Lower lobe of right lung (tissue), 2 donors: ENCODE data around the gene ZNF12. TPM values are rescaled to one million over a fixed set of nuclear protein-coding genes. Genes with fewer than 3 reads are reported as not detected.

Experiments used
- ATAC-seq, 2 donors: fragments of 200-7000 bp; cut with Tn5 transposase; one replicate each; pipeline ENCODE4 v1.9.1; 2020 to 2022; ENCODE audit warnings: mild to moderate bottlenecking in 2 of 2, moderate library complexity in 2 of 2
- DNase-seq: peaks from one replicate; pipeline ENCODE4 v3.0.0-alpha.2; 2020
- H3K27ac ChIP-seq: fragments of 200-600 bp; one replicate; pipeline ENCODE4 v1.8.0; 2022
- H3K27me3 ChIP-seq: fragments of 200-600 bp; one replicate; pipeline ENCODE4 v1.8.0; 2022; ENCODE audit warnings: low read depth
- H3K36me3 ChIP-seq: fragments of 200-600 bp; one replicate; pipeline ENCODE4 v1.8.0; 2022; ENCODE audit warnings: mild to moderate bottlenecking
- H3K4me1 ChIP-seq: fragments of 200-600 bp; one replicate; pipeline ENCODE4 v1.8.0; 2022
- H3K4me3 ChIP-seq: fragments of 200-600 bp; one replicate; pipeline ENCODE4 v1.8.0; 2022; ENCODE audit warnings: mild to moderate bottlenecking
- H3K9me3 ChIP-seq: fragments of 200-600 bp; one replicate; pipeline ENCODE4 v1.8.0; 2022
- intact Hi-C: fragments of 100-400 bp; cut with DNase I; formaldehyde crosslinking; loops from one replicate; pipeline ENCODE4 v1.11.0; 2022
- total RNA-seq: library from RNA; stranded (reverse); fragmentation: NEBNext Ultra II Directional; extraction: Animal tissue kit (Norgen Biotek cat#: 25700); gene quantifications from one replicate; pipeline ENCODE4 v1.2.1, GENCODE V29; 2021
- TF ChIP-seq, protein P1 (sequence below): fragments of 200-600 bp; IDR thresholded peaks from one replicate; pipeline ENCODE4 v1.8.0; 2022; ENCODE audit warnings: antibody characterized with exemption, mild to moderate bottlenecking
- donor health status: DM: no; HTN: yes; CAD: no; lungs with severe emphysema.

The ZNF12 gene
- total RNA-seq, 1 donor from 2014 or later, result 23.4 TPM

DNA sequence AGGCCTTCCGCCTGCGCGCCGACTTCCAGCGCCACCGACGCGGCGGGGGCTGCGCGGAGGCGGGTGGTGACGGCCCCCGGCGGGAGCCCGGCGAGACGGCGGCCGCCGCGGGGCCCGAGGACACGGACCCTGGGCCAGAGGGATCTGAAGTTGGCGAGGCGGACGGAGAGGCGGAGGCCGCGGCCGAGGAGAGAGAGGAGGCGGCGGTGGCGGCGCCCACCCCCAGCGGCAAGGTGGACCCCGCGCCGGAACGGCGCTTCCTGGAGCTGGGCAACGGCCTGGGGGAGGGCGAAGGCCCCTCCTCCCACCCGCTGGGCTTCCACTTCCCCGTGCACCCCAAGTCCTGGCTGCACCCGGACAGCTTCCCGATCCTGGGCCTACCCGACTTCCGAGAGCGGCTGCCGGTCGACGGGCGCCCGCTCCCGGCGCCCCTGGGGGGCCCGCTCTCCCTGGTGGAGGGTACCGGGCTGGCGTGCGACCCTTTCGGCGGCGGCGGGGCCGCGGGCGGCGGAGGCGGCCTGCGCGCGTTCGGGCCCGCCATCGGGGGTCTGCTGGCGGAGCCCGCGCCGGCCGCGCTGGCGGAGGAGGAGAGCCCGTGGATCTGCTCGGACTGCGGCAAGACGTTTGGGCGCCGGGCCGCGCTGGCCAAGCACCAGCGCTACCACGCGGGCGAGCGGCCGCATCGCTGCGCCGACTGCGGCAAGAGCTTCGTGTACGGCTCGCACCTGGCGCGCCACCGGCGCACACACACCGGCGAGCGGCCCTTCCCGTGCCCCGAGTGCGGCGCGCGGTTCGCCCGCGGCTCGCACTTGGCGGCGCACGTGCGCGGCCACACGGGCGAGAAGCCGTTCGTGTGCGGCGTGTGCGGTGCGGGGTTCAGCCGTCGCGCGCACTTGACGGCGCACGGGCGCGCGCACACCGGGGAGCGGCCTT lies 53.4 kb downstream of the ZNF12 start:
- Histone ChIP-seq H3K27me3 (no peaks in the 10 kb centered on the region), H3K36me3 (peaks cover 60% of the 10 kb centered on the region), H3K9me3 (peaks cover 6% of the 10 kb centered on the region), H3K27ac (no peak overlapping the region), H3K4me1 (no peaks in the 10 kb centered on the region), H3K4me3 (no peak overlapping the region)
- intact Hi-C loops, result no loop called here
- ATAC-seq (no peak), DNase-seq (no peak)
- TF ChIP-seq, protein P1, sequence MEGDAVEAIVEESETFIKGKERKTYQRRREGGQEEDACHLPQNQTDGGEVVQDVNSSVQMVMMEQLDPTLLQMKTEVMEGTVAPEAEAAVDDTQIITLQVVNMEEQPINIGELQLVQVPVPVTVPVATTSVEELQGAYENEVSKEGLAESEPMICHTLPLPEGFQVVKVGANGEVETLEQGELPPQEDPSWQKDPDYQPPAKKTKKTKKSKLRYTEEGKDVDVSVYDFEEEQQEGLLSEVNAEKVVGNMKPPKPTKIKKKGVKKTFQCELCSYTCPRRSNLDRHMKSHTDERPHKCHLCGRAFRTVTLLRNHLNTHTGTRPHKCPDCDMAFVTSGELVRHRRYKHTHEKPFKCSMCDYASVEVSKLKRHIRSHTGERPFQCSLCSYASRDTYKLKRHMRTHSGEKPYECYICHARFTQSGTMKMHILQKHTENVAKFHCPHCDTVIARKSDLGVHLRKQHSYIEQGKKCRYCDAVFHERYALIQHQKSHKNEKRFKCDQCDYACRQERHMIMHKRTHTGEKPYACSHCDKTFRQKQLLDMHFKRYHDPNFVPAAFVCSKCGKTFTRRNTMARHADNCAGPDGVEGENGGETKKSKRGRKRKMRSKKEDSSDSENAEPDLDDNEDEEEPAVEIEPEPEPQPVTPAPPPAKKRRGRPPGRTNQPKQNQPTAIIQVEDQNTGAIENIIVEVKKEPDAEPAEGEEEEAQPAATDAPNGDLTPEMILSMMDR, result no peak

DNA sequence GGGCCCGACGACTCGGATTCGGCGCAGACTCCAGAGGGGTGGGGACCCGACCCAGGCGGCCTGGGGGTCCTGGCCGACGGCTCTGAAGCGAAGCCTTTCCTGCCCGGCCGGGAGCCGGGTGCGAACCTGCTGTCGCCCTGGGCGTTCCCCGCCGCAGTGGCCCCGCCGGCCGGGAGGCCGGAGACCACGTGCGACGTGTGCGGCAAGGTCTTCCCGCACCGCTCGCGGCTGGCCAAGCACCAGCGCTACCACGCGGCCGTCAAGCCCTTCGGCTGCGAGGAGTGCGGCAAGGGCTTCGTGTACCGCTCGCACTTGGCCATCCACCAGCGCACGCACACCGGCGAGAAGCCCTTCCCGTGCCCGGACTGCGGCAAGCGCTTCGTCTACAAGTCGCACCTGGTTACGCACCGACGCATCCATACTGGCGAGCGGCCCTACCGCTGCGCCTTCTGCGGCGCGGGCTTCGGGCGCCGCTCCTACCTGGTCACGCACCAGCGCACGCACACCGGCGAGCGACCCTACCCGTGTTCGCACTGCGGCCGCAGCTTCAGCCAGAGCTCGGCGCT lies 54.2 kb downstream of the ZNF12 start:
- Histone ChIP-seq H3K4me1 (no peaks in the 10 kb centered on the region), H3K27ac (no peak overlapping the region), H3K4me3 (no peak overlapping the region), H3K27me3 (no peaks in the 10 kb centered on the region), H3K9me3 (peaks cover 6% of the 10 kb centered on the region), H3K36me3 (peaks cover 68% of the 10 kb centered on the region)
- ATAC-seq (no peak), DNase-seq (no peak)
- intact Hi-C loops, result no loop called here
- TF ChIP-seq, protein P1, result no peak

DNA sequence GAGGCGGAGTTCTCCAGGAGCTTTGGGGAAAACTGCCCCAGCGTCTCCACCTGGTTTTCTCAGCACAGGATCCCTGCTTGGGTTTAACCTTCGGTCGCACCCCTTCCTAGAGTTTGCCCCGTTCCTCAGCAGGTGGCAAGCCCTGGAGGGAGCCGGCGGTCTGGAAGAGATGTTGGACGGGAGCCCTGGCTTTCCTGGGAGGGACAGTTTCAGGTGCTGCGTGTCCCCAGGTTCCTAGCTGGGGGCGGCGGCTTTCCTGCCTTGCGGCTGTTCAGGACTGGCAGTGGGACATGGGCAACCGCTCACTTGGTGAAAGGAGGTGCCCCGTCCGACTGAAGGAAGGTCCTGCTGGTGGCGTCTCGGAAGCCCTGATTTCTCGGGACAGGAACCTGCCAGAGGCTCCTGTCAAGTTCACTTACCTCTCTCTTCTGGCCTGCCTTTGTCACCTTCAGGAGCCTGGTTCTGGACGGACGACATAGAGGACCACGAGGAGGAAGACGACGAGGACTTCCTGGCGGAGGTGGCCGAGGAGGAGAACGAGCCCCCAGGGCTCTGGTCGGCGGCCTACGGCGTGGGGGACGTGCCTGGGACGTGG lies 54.8 kb downstream of the ZNF12 start:
- intact Hi-C loops, result no loop called here
- Histone ChIP-seq H3K9me3 (peaks cover 6% of the 10 kb centered on the region), H3K27ac (no peak overlapping the region), H3K4me3 (no peak overlapping the region), H3K36me3 (peaks cover 74% of the 10 kb centered on the region), H3K4me1 (no peaks in the 10 kb centered on the region), H3K27me3 (no peaks in the 10 kb centered on the region)
- DNase-seq, result no peak
- ATAC-seq, result no peak
- TF ChIP-seq, protein P1, result no peak

DNA sequence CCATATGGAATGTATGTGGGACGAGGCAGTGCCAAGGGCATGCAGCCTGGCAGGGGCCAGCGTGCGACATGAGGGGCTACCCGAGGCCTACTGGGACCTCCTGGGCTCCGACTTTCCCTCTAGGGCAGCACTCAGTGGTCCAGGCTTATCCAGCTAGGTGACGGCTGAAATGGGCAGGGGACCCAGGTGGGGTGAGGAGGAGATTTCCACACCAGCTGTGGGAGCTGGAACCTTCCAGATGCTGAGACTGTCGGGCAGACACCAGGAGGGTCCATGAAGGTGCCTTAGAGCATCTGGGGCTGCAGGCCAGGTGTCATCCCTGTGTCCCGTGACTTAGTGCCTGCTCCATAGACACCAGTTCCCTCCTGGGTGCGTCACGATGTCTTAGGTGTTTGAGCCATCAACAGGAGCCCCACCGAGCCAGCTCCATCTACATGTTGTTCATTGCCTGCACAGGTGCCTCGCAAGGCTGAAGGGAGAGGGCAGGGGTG lies 56.2 kb downstream of the ZNF12 start:
- no peaks in the 10 kb centered on the region for H3K4me1 ChIP-seq
- DNase-seq (no peak), ATAC-seq (no peak)
- no peaks in the 10 kb centered on the region for H3K27me3 ChIP-seq
- intact Hi-C loops, result no loop called here
- TF ChIP-seq, protein P1, result no peak
- H3K27ac ChIP-seq, result no peak overlapping the region
- H3K36me3 ChIP-seq, result peaks cover 87% of the 10 kb centered on the region
- peaks cover 6% of the 10 kb centered on the region for H3K9me3 ChIP-seq
- no peak overlapping the region for H3K4me3 ChIP-seq

DNA sequence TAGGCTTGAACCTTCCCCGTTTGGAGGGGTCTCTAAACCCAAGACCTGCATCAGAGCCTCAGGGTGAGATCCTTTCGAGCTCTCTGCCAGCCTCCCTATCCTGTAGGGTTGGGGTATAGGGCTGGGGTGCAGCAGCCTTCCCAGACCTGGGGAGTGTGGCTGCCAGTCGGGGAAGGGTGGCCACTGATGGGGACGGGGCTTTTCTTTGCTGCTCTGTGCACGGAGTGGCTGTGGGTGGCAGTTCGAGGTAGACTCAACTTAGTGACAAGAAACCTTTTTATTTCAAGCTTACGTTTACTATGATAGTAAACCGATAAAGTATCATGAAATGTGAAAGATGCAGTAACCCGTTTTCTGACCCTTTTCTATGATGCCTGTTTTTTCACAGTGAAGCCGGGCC lies 56.7 kb downstream of the ZNF12 start:
- ATAC-seq (no peak), DNase-seq (no peak)
- no peaks in the 10 kb centered on the region for H3K27me3 ChIP-seq
- H3K4me1 ChIP-seq, result no peaks in the 10 kb centered on the region
- intact Hi-C loops, result no loop called here
- no peak overlapping the region for H3K4me3 ChIP-seq
- TF ChIP-seq, protein P1, result no peak
- peaks cover 87% of the 10 kb centered on the region for H3K36me3 ChIP-seq
- H3K27ac ChIP-seq, result no peak overlapping the region
- peaks cover 6% of the 10 kb centered on the region for H3K9me3 ChIP-seq
